HG03460 (cell line): ENCODE data around the gene CFP.
A peak's percentile ranks its signal among the peaks of the same experiment; 100 is the strongest.
"Not testable (repeated sequence)": the region's sequence is repeated elsewhere in the genome, so short reads cannot be mapped to it uniquely, and the experiment has no call there.

Experiments
- ATAC-seq: cut with Tn5 transposase; IDR thresholded peaks from one replicate; pipeline ENCODE4 v1.9.1; 2021; ENCODE audit not compliant: unreplicated experiment

Gene CFP

DNA sequence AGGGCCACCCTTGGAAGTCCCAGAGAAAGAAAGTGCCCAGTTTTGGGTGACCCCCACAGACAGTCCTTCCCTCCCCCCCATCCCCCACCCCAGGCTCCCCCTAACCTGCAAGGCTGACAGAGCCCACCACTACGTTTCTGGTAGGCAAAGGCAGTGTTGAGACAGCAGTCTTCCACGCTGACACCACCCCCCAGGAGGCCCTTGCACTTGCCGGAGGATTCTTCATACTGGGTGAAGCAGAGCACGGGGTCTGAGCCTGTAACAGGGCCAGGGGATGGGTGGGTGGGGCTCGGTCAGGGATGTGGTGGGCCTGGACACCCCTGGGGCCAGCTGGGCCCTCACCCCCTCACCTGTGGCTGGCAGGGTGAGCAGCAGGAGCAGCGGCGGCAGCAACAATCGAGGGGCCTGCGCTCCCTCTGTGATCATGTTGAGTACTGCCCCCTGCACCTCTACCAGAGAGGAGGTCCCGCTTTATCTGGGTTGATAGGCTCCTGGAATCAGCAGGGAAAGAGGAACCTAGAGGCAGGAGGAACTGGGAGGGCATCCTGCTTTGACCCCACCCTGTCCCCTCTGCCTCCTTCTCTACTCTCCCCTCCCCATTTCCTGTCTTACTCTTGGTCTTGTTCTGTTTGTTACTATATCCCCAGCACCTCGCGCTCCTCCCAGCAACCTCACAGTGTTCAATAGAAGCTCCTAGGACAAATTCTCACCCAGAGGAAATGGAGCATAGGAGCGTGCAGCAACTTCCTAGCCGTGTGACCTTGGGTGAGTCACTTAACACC, at the start of gene CFP:
CFP (minus strand) TSS at position 512 of the 782 bp plus-strand sequence; CDS start at position 426, 86 bp downstream.
- ATAC-seq, result no peak

GRCh38 chrX:47675959-47676859, 46.5 kb upstream of the CFP start:
- ATAC-seq, result not testable (repeated sequence)

GRCh38 chrX:47674776-47675175, 45.0 kb upstream of the CFP start:
- ATAC-seq, result no peak

- ATAC-seq, result not testable (repeated sequence)
Measured at GRCh38 chrX:47665797-47666196, 36.1 kb upstream of the CFP start.

GRCh38 chrX:47664737-47665136, 35.0 kb upstream of the CFP start:
- ATAC-seq, result no peak

GRCh38 chrX:47662144-47662657, 32.5 kb upstream of the CFP start:
- ATAC-seq, result no peak

- ATAC-seq, result no peak
Measured at GRCh38 chrX:47661539-47661938, 31.8 kb upstream of the CFP start.

DNA sequence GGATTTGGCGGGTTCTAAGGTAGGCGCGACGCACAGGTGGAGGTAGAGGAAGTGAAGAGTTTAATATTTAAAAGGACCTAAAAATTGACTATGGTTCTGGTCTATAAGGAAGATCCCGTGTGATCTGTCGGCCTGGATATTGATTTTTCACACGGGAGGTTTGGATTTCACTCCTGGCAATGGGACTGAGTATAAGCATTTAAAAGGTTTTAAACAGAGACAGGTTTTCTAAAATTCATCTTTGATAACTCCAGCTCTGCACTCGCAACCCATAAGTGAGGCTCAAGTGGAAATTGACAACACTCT, 29.6 kb upstream of the CFP start:
- no peak for ATAC-seq

GRCh38 chrX:47658684-47659420, 29.1 kb upstream of the CFP start, which contains the start of gene UXT:
TSS of gene UXT (minus strand) at chrX:47659180. CDS start at chrX:47658927, 253 bp downstream.
- ATAC-seq, result peak; percentile 75

GRCh38 chrX:47658301-47658683, 28.6 kb upstream of the CFP start:
- no peak for ATAC-seq

DNA sequence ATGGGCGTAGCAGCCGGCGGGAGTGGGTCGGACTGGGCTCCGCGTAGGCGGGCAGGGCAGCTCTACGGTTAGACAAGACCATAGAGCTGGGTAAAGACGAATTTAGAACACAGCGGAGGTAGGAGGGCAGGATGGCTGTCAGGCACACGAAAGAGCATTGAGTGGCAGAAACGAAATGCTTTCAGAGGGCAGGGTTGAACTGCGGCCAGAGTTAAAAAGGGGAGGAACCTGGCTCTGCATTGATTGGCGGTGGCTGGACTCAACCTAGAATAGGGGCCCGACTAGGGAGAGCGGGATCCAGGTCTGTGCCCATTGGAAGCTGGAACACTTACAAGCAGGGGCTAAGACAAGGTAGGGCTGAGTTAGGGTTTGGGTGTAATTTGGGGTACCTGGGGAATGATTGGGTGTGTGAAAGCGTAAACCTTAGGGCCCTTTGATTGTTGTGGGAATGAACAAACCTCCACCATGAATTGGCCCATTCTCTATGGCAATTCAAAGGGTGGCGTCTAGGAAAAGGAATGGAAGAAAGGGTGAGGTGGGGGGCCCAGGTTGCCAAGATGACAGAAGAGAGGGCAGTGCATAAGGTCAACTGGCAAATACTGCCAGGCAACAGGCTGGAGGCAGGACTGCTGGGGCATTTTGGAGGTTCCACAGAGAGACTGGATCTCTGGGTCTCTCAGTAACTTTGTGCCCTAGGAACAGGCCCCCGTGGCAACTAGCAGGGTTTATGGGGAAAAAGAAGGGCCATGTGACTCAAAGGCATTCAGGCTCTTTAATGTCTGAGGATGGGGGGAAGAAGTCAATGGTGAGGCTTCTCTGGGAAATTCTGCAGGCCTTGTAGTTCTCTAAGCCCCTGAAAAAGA, 21.5 kb upstream of the CFP start:
- ATAC-seq, result no peak

DNA sequence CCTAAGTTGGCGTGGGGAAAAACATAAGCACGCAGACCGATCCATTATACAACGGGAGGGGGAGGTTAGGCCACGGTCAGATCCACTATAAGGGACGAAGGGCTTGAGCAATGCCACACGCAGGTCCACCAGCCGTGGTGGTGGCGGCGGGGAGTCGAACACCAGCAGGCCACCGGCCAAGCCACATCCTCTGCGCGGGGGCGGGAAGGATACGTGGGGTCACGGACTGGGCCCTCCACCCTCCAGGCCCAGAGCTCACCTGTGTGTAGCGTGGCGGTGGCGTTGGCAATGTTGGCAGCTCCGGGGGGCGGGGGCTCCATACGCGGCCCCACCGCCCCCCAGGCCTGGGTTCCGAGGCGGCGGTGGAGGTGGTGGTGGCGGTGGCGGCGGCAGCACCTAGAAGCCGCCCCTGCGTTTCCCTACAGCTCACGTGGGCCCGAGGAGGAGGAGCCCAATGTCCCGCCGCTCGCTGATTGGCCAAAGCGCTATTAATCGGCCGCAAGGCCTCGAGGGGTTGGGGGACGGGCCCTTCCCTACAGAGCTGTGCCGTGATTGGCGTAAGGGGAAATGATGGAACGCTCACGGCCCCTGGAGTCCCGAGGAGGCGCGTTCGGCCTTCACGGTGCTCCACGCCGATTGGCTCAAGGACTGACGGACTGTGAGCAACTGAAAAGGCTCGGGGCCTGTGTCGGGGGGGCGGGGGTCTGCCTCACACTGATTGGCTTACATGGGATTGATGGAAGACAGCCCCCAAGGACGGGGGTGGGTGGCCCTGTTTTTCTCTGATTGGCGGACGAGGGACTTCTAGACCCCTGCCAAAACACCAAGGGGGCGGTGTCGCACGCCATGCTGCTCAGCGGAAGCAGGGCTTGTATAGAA, 20.7 kb upstream of the CFP start, which contains the start of gene ELK1:
ELK1 (minus strand) TSS at position 400 of the 879 bp plus-strand sequence. CDS start 9,122 bp downstream, outside the sequence.
- peak; percentile 87 for ATAC-seq

DNA sequence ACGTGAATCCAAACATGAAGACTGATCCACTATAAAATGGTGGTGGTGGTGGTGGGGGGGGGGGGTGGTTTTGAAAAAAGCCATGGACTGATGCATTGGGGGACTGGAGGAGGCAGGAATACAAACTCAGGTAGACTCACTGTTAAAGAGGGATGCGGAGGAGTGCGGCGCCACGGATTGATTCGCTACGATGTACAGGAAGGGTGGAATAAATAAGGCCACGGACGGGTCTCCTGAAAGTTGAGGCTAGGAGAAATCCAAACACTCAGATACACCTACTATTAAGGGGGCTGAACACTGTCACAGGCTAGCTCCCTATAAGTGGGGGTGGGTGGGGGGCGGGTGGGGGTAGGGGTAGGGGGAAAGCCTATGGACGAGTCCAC, 20.0 kb upstream of the CFP start:
- ATAC-seq, result no peak

DNA sequence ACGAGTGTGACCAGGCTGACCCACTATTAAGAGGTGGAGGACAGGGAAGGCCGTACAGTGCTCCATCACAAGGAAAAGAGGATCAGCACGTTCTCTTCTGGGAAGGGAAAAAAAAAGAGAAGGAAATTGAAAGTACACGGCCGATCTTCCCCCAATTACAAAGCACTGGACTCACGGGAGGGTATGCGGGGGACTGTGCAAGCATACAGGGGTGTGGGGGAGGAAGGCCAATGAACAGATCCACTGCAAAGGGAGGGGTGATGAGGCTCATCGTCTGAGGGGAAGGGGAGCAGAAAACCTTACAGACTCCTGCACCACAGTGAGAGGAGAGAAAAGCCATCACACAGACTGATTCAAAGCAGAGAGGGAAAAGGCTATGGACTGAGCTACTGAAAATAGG, 19.5 kb upstream of the CFP start:
- ATAC-seq, result no peak

DNA sequence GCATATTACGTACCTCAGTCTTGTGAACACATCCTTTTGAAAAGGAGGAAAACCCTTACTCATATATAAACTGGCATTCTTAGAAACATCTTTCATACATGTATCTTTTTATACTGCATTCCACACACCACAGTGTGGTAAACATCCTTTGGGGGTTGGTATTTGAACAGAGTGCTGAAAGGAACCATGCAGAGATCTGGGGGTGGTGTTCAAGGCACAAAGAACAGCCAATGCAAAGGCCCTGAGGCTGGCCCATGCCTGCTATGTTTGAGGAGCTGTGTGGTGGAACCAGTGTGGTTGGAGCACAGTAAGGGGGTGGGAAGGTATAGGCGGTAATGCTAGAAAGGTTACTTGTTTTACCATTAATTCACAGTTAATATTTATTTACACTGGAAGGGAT, 18.6 kb upstream of the CFP start:
- no peak for ATAC-seq

GRCh38 chrX:47646636-47647035, 16.9 kb upstream of the CFP start:
- ATAC-seq, result no peak

- no peak for ATAC-seq
Measured at GRCh38 chrX:47645530-47645929, 15.8 kb upstream of the CFP start.

- no peak for ATAC-seq
Measured at GRCh38 chrX:47644557-47645091, 14.9 kb upstream of the CFP start.

DNA sequence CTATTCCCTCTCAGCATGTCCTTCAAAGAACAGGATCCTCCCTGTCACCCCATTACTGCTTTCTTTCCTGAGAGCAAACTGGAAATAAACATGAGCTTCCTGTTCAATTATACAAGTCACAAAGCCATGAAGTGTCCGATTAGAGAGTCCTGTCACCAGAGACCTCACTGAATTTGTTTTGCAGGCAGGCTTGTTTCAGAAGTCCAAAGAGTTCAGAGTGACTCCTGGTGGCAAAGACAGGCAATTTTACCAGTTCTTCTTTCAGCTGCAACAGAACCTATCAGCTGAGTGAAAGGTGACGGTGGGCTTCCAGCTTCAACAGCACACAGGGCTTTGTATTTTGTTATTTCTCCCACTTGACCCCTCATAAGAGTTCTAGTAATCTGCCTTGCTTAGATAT, 14.2 kb upstream of the CFP start:
- no peak for ATAC-seq
